H1 (cell line): ENCODE measurements around the gene METTL14.
"Not testable (repeated sequence)": the region's sequence is repeated elsewhere in the genome, so short reads cannot be mapped to it uniquely, and the experiment has no call there.

Experiments used
- CEBPB ChIP-seq: IDR thresholded peaks from 2 replicates; pipeline ENCODE4 v1.6.1; 2012; ENCODE audit warnings: low read depth, low read length
- EZH2 ChIP-seq: fragments of 200-600 bp; sonication (generic); IDR thresholded peaks from 2 replicates; pipeline ENCODE4 v1.7.1; 2012; ENCODE audit warnings: low read depth, mild to moderate bottlenecking, moderate library complexity, low read length, inconsistent platforms; ENCODE audit not compliant: severe bottlenecking
- FOSL1 ChIP-seq: IDR thresholded peaks from 2 replicates; pipeline ENCODE4 v1.6.1; 2011; ENCODE audit warnings: mild to moderate bottlenecking, low read depth, low read length, moderate library complexity; ENCODE audit not compliant: insufficient read depth
- GABPA ChIP-seq: IDR thresholded peaks from 2 replicates; pipeline ENCODE4 v1.6.1; 2011; ENCODE audit warnings: mild to moderate bottlenecking, low read length, moderate library complexity, borderline replicate concordance; ENCODE audit not compliant: insufficient read depth
- JUND ChIP-seq: IDR thresholded peaks from 2 replicates; pipeline ENCODE4 v1.6.1; 2011; ENCODE audit warnings: mild to moderate bottlenecking, improper control_type of control experiment, low read length
- POLR2A ChIP-seq, 2 experiments: IDR thresholded peaks; 1 replicate in 1 of 2; 2 replicates in 1 of 2; pipeline ENCODE4 v1.6.1; 2011; ENCODE audit warnings: low read depth in 2 of 2, low read length in 2 of 2, mild to moderate bottlenecking in 2 of 2; ENCODE audit errors: control extremely low read depth in 1 of 2
- TF ChIP-seq, protein P1 (sequence below), 3 experiments: IDR thresholded peaks; 1 replicate in 2 of 3; 2 replicates in 1 of 3; pipeline versions ENCODE4 v1.5.1 to v1.6.1; 2011; ENCODE audit warnings: low read length in 3 of 3, mild to moderate bottlenecking in 3 of 3, inconsistent platforms in 2 of 3, low read depth in 1 of 3, moderate library complexity in 1 of 3; ENCODE audit not compliant: insufficient read depth in 1 of 3; ENCODE audit errors: control extremely low read depth in 1 of 3
- TF ChIP-seq, protein P2 (sequence below): IDR thresholded peaks from 2 replicates; pipeline ENCODE4 v1.6.1; 2012; ENCODE audit warnings: inconsistent platforms

DNA sequence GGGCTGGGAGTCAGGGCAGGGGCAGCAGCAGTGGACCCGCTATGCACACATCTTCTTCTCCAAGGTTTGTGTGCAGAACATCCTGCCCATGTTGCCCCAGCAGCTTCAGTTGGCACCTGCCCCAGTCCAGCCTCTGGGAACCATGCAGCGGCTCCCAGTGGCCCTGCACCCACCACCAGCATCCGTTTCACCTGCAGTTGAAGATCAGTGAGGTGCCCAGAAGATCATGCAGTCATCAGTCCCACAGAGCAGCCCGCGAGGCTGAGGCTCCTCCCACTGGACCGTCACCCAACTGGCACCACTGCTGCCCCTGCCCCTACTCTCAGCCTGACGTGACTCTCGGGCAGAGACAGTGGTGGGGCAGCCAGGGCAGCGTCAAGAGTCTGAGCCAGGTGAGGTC, 49.1 kb upstream of the METTL14 start:
- TF ChIP-seq, protein P1, sequence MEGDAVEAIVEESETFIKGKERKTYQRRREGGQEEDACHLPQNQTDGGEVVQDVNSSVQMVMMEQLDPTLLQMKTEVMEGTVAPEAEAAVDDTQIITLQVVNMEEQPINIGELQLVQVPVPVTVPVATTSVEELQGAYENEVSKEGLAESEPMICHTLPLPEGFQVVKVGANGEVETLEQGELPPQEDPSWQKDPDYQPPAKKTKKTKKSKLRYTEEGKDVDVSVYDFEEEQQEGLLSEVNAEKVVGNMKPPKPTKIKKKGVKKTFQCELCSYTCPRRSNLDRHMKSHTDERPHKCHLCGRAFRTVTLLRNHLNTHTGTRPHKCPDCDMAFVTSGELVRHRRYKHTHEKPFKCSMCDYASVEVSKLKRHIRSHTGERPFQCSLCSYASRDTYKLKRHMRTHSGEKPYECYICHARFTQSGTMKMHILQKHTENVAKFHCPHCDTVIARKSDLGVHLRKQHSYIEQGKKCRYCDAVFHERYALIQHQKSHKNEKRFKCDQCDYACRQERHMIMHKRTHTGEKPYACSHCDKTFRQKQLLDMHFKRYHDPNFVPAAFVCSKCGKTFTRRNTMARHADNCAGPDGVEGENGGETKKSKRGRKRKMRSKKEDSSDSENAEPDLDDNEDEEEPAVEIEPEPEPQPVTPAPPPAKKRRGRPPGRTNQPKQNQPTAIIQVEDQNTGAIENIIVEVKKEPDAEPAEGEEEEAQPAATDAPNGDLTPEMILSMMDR (IDR thresholded peaks at IDR 0.05; ENCODE audit: control extremely low read depth in 1 of 3, insufficient read depth in 1 of 3, low read depth in 1 of 3, low read length in 3 of 3), result not testable (repeated sequence)
- TF ChIP-seq EZH2; CEBPB; FOSL1; GABPA; POLR2A (IDR thresholded peaks at IDR 0.05; ENCODE audit: control extremely low read depth in 1 of 2, low read depth in 2 of 2, low read length in 2 of 2); JUND: not testable (repeated sequence)
- TF ChIP-seq, protein P2, sequence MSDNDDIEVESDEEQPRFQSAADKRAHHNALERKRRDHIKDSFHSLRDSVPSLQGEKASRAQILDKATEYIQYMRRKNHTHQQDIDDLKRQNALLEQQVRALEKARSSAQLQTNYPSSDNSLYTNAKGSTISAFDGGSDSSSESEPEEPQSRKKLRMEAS, result not testable (repeated sequence)
